HG03280 (cell line): Measurements from ENCODE around the gene TGM6.

Experiments used
- ATAC-seq: cut with Tn5 transposase; IDR thresholded peaks from one replicate; pipeline ENCODE4 v1.9.1; 2021; ENCODE audit warnings: mild to moderate bottlenecking, moderate library complexity; ENCODE audit not compliant: unreplicated experiment

Gene TGM6

GRCh38 chr20:2380601-2381000, at the start of gene TGM6:
Gene TGM6 (plus strand): TSS chr20:2380901. CDS start chr20:2380969, 68 bp downstream.
- ATAC-seq, result no peak

- ATAC-seq, result no peak
Observed at GRCh38 chr20:2331106-2331505, 49.6 kb upstream of the TGM6 start.

- no peak for ATAC-seq
Observed at GRCh38 chr20:2331901-2332565, 48.7 kb upstream of the TGM6 start.

GRCh38 chr20:2332711-2333110, 48.0 kb upstream of the TGM6 start:
- ATAC-seq, result no peak

GRCh38 chr20:2333821-2334220, 46.9 kb upstream of the TGM6 start:
- ATAC-seq, result no peak

- ATAC-seq, result no peak
Observed at GRCh38 chr20:2335096-2335870, 45.4 kb upstream of the TGM6 start.

GRCh38 chr20:2336471-2336870, 44.2 kb upstream of the TGM6 start:
- no peak for ATAC-seq

DNA sequence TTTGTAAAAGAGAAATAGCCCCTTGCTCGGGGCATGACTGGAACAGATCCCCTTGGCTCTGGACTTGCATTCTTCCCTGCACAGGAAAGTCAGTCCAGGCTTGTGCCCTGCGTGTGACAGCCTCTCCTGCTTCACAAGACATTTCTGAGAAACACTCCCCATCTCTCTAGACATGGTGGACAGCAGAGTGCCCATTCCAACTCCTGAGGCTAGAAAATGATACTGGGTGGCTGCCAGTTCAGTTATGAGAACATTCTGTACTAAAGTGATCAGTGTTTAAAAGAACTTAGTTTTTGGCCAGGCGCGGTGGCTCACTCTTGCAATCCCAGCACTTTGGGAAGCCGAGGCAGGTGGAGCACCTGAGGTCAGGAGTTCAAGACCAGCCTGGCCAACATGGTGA, 43.6 kb upstream of the TGM6 start:
- ATAC-seq, result no peak

- ATAC-seq, result no peak
Observed at GRCh38 chr20:2338411-2339066, 42.2 kb upstream of the TGM6 start.

- ATAC-seq, result no peak
Observed at GRCh38 chr20:2340136-2340535, 40.6 kb upstream of the TGM6 start.

- ATAC-seq, result no peak
Observed at GRCh38 chr20:2340823-2341222, 39.9 kb upstream of the TGM6 start.

GRCh38 chr20:2341336-2341735, 39.4 kb upstream of the TGM6 start:
- ATAC-seq, result no peak

GRCh38 chr20:2342243-2342642, 38.5 kb upstream of the TGM6 start:
- no peak for ATAC-seq

GRCh38 chr20:2346188-2346587, 34.5 kb upstream of the TGM6 start:
- no peak for ATAC-seq

DNA sequence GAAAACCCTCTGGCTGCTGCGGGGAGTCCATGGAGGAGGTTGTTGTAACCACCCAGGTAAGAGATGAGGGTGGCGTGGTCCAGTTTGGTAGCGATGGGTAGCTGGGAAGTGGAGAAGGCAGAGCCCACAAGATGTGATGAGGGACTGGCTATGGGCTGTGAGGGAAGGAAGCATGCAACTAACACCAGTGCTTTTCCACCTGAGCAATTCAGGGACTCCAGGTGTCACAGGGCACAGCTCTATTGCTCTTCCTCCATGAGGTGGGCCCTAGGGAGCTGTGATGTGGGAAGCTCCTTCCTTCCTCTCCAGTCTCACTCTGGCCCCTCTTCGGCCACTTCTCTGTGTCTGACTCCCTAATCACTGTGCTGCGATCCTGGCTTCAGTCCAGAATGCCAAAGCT, 32.4 kb upstream of the TGM6 start:
- ATAC-seq, result no peak

- ATAC-seq, result no peak
Observed at GRCh38 chr20:2349801-2350200, 30.9 kb upstream of the TGM6 start.

GRCh38 chr20:2350606-2351005, 30.1 kb upstream of the TGM6 start:
- no peak for ATAC-seq

DNA sequence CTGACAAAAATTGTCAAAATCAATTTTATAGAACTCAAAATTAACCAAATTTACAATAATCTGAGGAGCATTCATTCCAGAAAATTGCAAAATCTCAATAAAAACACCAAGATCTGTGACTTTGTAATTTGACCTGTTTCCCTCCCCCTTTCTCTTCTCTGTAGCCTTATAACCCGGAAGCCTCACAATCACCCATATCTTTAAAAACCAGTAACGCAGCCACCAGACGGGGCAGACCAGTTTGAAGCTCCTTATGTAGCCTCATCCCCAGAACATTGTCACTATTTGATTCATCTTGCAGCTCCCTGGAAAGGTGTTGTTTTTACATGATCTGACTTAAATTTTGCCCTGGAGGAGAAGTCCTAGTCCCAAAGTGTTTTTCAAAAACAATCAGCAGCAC, 27.5 kb upstream of the TGM6 start:
- ATAC-seq, result no peak

DNA sequence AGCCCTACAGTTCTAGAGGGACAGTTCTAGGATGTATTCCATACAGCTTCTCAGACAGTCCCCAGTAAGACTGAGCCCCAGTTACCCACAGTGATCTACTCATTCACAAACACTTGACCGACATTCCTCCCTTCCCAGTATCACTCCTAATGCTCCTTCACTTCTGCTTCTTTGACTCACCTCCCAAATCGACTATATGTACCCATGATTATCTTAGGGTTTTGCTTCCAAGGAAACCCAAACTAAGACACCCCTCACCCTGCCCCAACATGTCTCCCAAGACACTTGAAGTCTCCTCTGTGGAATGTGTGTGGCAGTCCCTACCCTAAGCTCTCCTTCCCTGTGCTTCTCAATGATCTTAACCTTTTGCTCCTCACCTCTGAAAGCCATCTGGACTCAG, 23.6 kb upstream of the TGM6 start:
- ATAC-seq, result no peak

GRCh38 chr20:2358006-2358405, 22.7 kb upstream of the TGM6 start:
- ATAC-seq, result no peak

- ATAC-seq, result no peak
Observed at GRCh38 chr20:2361035-2361593, 19.6 kb upstream of the TGM6 start.

DNA sequence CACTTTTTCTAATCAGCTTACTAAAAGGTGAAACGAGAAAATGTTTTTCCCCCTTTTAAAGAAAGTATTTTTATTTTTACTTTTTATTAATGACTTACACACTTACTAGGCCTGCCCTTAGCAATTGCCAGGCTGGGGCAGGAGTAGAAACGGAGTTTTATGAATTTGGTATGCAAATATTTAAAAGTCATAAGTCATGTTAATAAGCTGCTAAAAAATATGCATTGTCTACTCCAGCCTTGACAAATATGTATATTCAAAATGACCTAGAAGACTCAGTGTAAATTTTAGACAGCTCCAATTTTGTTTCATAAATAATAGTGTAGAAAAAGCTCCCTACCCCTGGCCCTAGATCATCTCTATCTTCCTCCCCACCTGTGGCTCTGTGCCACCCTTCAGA, 17.5 kb upstream of the TGM6 start:
- no peak for ATAC-seq
